ENCODE data around the gene CEACAM19. TPM values are rescaled to one million over a fixed set of nuclear protein-coding genes. Genes with fewer than 3 reads are reported as not detected.
"Not testable (repeated sequence)": the region's sequence is repeated elsewhere in the genome, so short reads cannot be mapped to it uniquely, and the experiment has no call there.

Gene CEACAM19
- total and polyA plus RNA-seq, 10 donors, result 1.0 to 6.8 (median 3.7) TPM

- WGBS, 5 donors, result 82 to 94% (median 85%) methylated on average over 2 of the region's 2 CpGs
- intact Hi-C loops (cut with DNase I; ENCODE audit: low total_unique reads), result no loop called here
Measured at GRCh38 chr19:44668985-44669764, 2.1 kb upstream of the CEACAM19 start.

DNA sequence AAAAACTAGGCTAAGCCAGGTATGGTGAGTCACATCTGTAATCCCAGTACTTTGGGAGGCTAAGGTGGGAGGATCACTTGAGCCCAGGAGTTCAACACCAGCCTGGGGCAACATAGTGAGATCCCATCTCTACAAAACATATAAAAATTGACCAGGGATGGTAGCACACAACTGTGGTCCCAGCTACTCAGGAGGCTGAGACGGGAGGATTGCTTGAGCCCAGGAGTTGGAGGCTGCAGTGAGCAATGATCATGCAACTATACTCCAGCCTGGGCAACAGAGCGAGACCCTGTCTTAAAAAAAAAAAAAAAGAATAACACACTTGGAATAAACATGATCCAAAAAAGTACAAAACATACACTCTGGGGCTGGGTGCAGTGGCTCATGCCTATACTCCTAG lies 1.3 kb upstream of the CEACAM19 start:
- H3K4me3 ChIP-seq; H3K9me3 ChIP-seq; H3K4me1 ChIP-seq; DNase-seq; H3K36me3 ChIP-seq; H3K27ac ChIP-seq; H3K27me3 ChIP-seq (replicated peaks in 1 of 7); intact Hi-C loops (cut with DNase I; ENCODE audit: low total_unique reads): not testable (repeated sequence)
- WGBS, 5 donors, result 73 to 100% (median 97%) methylated on average over 2 of the region's 2 CpGs

More at GRCh38 chr19:44668985-44669764, 2.1 kb upstream of the CEACAM19 start:
- DNase-seq, result no peak
- no peak overlapping the region for H3K27ac ChIP-seq
- no peaks in the 10 kb centered on the region for H3K9me3 ChIP-seq
- no peak overlapping the region for H3K4me3 ChIP-seq
- TF ChIP-seq CTCF (IDR thresholded peaks at IDR 0.05 in 8 of 11, conservative IDR thresholded peaks at IDR 0.05 in 3 of 11) (no peak), POLR2AphosphoS5 (IDR thresholded peaks at IDR 0.05) (no peak), POLR2A (IDR thresholded peaks at IDR 0.05) (no peak)
- H3K4me1 ChIP-seq, result no peaks in the 10 kb centered on the region
- no peaks in the 10 kb centered on the region for H3K27me3 ChIP-seq (replicated peaks in 1 of 7)
- H3K36me3 ChIP-seq, result no peaks in the 10 kb centered on the region

DNA sequence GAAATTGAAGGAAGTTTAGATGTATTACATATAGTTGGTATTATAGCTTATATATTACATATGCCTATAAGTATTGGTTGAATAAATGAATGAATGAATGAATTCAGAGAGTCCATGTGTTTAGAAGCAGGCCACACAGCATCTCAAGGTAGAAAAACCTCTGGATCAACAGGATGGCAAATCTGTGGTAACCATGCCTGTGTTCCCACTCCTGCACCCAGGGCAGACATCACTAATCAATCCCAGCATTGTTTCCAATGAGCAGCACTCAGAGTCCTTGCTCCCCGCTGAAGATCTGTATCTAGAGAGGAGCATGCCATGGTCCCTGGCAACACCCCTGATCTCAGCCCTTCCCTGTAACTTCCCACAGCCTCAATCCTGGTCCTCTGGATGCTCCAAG lies 944 bp downstream of the CEACAM19 start:
- no peaks in the 10 kb centered on the region for H3K27me3 ChIP-seq (replicated peaks in 1 of 7)
- H3K9me3 ChIP-seq, result no peaks in the 10 kb centered on the region
- no peaks in the 10 kb centered on the region for H3K36me3 ChIP-seq
- 67 to 91% (median 78%) methylated on average over 1 of the region's 1 CpG for WGBS, 5 donors
- DNase-seq, result no peak
- no peak overlapping the region for H3K4me3 ChIP-seq
- peaks cover 0 to 2% (median 0%) of the 10 kb centered on the region in 6 donors for H3K4me1 ChIP-seq
- intact Hi-C loops (cut with DNase I; ENCODE audit: low total_unique reads), result no loop called here
- no peak for TF ChIP-seq CTCF (IDR thresholded peaks at IDR 0.05 in 8 of 11, conservative IDR thresholded peaks at IDR 0.05 in 3 of 11)
- no peak overlapping the region for H3K27ac ChIP-seq

GRCh38 chr19:44673510-44673909 lies 2.2 kb downstream of the CEACAM19 start:
- Histone ChIP-seq H3K9me3 (no peaks in the 10 kb centered on the region), H3K27me3 (replicated peaks in 1 of 7) (no peaks in the 10 kb centered on the region), H3K4me1 (peaks cover 0 to 3% (median 0%) of the 10 kb centered on the region in 6 donors), H3K27ac (no peak overlapping the region), H3K36me3 (no peaks in the 10 kb centered on the region), H3K4me3 (no peak overlapping the region)
- 79 to 95% (median 84%) methylated on average over 4 of the region's 4 CpGs for WGBS, 5 donors
- intact Hi-C loops (cut with DNase I; ENCODE audit: low total_unique reads), result no loop called here
- TF ChIP-seq POLR2AphosphoS5 (IDR thresholded peaks at IDR 0.05) (no peak), CTCF (IDR thresholded peaks at IDR 0.05 in 8 of 11, conservative IDR thresholded peaks at IDR 0.05 in 3 of 11) (no peak), POLR2A (IDR thresholded peaks at IDR 0.05) (no peak)
- DNase-seq, result no peak

Measured in spleen (tissue), 11 donors.